NCI-H526 treated with DMSO at 0.1 percent for 48 hours (cell line): ENCODE measurements around the gene FRAT2.
"Not testable (repeated sequence)": the region's sequence is repeated elsewhere in the genome, so short reads cannot be mapped to it uniquely, and the experiment has no call there.

ENCODE experiments used
- DNase-seq: peaks from one replicate; lab custom pipeline; 2025; lab: John Stamatoyannopoulos, UW

The FRAT2 gene

GRCh38 chr10:97356318-97356914, 21.9 kb upstream of the FRAT2 start:
- no peak for DNase-seq

- DNase-seq, result no peak
Observed at GRCh38 chr10:97355571-97355975, 21.0 kb upstream of the FRAT2 start.

- DNase-seq, result no peak
Observed at GRCh38 chr10:97353945-97354344, 19.4 kb upstream of the FRAT2 start.

GRCh38 chr10:97349752-97350513, 15.4 kb upstream of the FRAT2 start:
- no peak for DNase-seq

- no peak for DNase-seq
Observed at GRCh38 chr10:97347317-97347716, 12.8 kb upstream of the FRAT2 start.

- not testable (repeated sequence) for DNase-seq
Observed at GRCh38 chr10:97343664-97344063, 9.1 kb upstream of the FRAT2 start.

GRCh38 chr10:97341416-97341815, 6.9 kb upstream of the FRAT2 start:
- no peak for DNase-seq

- no peak for DNase-seq
Observed at GRCh38 chr10:97338041-97338440, 3.5 kb upstream of the FRAT2 start.

- peak; percentile 13 for DNase-seq
Observed at GRCh38 chr10:97336942-97337831, 2.7 kb upstream of the FRAT2 start.

GRCh38 chr10:97336446-97336845, 1.9 kb upstream of the FRAT2 start:
- DNase-seq, result peak; percentile 76

GRCh38 chr10:97336006-97336405, 1.5 kb upstream of the FRAT2 start:
- DNase-seq, result no peak

GRCh38 chr10:97335188-97335619, 675 bp upstream of the FRAT2 start:
- DNase-seq, result no peak

GRCh38 chr10:97333601-97334369, 744 bp downstream of the FRAT2 start:
- no peak for DNase-seq

GRCh38 chr10:97333351-97333600, 1.3 kb downstream of the FRAT2 start:
- no peak for DNase-seq

- DNase-seq, result no peak
Observed at GRCh38 chr10:97332591-97333350, 1.8 kb downstream of the FRAT2 start.

GRCh38 chr10:97331153-97331703, 3.3 kb downstream of the FRAT2 start:
- DNase-seq, result no peak

GRCh38 chr10:97329766-97330165, 4.8 kb downstream of the FRAT2 start:
- DNase-seq, result no peak

GRCh38 chr10:97328646-97329453, 5.7 kb downstream of the FRAT2 start:
- no peak for DNase-seq

- no peak for DNase-seq
Observed at GRCh38 chr10:97327348-97328294, 6.9 kb downstream of the FRAT2 start.
